Hepatocyte (in vitro differentiated cells): ENCODE measurements around the gene TMEM204.

Experiments used
- EZH2 ChIP-seq: fragments of 200-600 bp; sonication (generic); IDR thresholded peaks from 2 replicates; pipeline ENCODE4 v1.6.1; 2016; ENCODE audit warnings: antibody characterized with exemption, mild to moderate bottlenecking, borderline replicate concordance
- EZH2phosphoT487 ChIP-seq: fragments of 200-600 bp; sonication (generic); IDR thresholded peaks from one replicate; pipeline ENCODE4 v1.6.1; 2018; ENCODE audit warnings: antibody characterized with exemption, mild to moderate bottlenecking, low read depth, moderate library complexity; ENCODE audit not compliant: unreplicated experiment, severe bottlenecking
- TF ChIP-seq, protein P1 (sequence below): fragments of 200-600 bp; sonication (generic); IDR thresholded peaks from 2 replicates; pipeline ENCODE4 v1.5.1; 2016; ENCODE audit warnings: antibody characterized with exemption, mild to moderate bottlenecking; ENCODE audit not compliant: poor library complexity

- TF ChIP-seq EZH2, result no peak
- TF ChIP-seq, protein P1, sequence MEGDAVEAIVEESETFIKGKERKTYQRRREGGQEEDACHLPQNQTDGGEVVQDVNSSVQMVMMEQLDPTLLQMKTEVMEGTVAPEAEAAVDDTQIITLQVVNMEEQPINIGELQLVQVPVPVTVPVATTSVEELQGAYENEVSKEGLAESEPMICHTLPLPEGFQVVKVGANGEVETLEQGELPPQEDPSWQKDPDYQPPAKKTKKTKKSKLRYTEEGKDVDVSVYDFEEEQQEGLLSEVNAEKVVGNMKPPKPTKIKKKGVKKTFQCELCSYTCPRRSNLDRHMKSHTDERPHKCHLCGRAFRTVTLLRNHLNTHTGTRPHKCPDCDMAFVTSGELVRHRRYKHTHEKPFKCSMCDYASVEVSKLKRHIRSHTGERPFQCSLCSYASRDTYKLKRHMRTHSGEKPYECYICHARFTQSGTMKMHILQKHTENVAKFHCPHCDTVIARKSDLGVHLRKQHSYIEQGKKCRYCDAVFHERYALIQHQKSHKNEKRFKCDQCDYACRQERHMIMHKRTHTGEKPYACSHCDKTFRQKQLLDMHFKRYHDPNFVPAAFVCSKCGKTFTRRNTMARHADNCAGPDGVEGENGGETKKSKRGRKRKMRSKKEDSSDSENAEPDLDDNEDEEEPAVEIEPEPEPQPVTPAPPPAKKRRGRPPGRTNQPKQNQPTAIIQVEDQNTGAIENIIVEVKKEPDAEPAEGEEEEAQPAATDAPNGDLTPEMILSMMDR, result no peak
- no peak for TF ChIP-seq EZH2phosphoT487
These were observed 49.7 kb downstream of the TMEM204 start for GRCh38 chr16:1583180-1583579.
